AG10803 (cell line): ENCODE measurements around the gene CORIN.
A peak's percentile ranks its signal among the peaks of the same experiment; 100 is the strongest.

ENCODE experiments used
- DNase-seq: peaks from one replicate; pipeline ENCODE4 v3.0.0; 2010; ENCODE audit warnings: low read depth
- H3K4me3 ChIP-seq: 2 replicates; pipeline ENCODE4 v1.5.1; 2011; ENCODE audit warnings: mild to moderate bottlenecking, low read length, control low read depth
- CTCF ChIP-seq: conservative IDR thresholded peaks from 2 replicates; pipeline ENCODE4 v1.5.1; 2011; ENCODE audit warnings: mild to moderate bottlenecking, low read length, control low read depth, inconsistent platforms

Gene CORIN

GRCh38 chr4:47848041-47848440 lies 10.2 kb upstream of the CORIN start:
- no peak overlapping the region for H3K4me3 ChIP-seq
- TF ChIP-seq CTCF, result no peak
- no peak for DNase-seq

- no peak for DNase-seq
- no peak for TF ChIP-seq CTCF
- no peak overlapping the region for H3K4me3 ChIP-seq
Observed at GRCh38 chr4:47842985-47843384, 5.1 kb upstream of the CORIN start.

- TF ChIP-seq CTCF, result no peak
- DNase-seq, result no peak
- no peak overlapping the region for H3K4me3 ChIP-seq
Observed at GRCh38 chr4:47840291-47840690, 2.4 kb upstream of the CORIN start.

- DNase-seq, result peak; percentile 24
- H3K4me3 ChIP-seq, result no peak overlapping the region
- TF ChIP-seq CTCF, result peak; percentile 47
Observed at GRCh38 chr4:47839259-47839658, 1.4 kb upstream of the CORIN start.

GRCh38 chr4:47838445-47838844 lies 578 bp upstream of the CORIN start:
- no peak overlapping the region for H3K4me3 ChIP-seq
- DNase-seq, result no peak
- TF ChIP-seq CTCF, result no peak

- peak overlapping the region; percentile 63 for H3K4me3 ChIP-seq
- TF ChIP-seq CTCF, result no peak
- no peak for DNase-seq
Observed at GRCh38 chr4:47837094-47837907, 566 bp downstream of the CORIN start.

- DNase-seq, result peak; percentile 74
- H3K4me3 ChIP-seq, result peak overlapping the region; percentile 63
- TF ChIP-seq CTCF, result peak; percentile 69
Observed at GRCh38 chr4:47836641-47837093, 1.2 kb downstream of the CORIN start.
